Kidney epithelial cell (primary cell): ENCODE data around the gene MRPL40. TPM values are rescaled to one million over a fixed set of nuclear protein-coding genes. Genes with fewer than 3 reads are reported as not detected.

ENCODE experiments used
- DNase-seq: peaks from one replicate; pipeline ENCODE4 v3.0.0-alpha.2; 2010; ENCODE audit warnings: low read depth
- H3K27me3 ChIP-seq: 2 replicates; pipeline ENCODE4 v1.6.0; 2011; ENCODE audit warnings: low read length; ENCODE audit not compliant: control insufficient read depth, insufficient read depth
- H3K36me3 ChIP-seq: 2 replicates; pipeline ENCODE4 v1.5.1; 2011; ENCODE audit warnings: low read length; ENCODE audit not compliant: control insufficient read depth, insufficient read depth
- H3K4me3 ChIP-seq: 2 replicates; pipeline ENCODE4 v1.5.1; 2011; ENCODE audit warnings: low read depth, mild to moderate bottlenecking, control low read depth, low read length
- total RNA-seq: library from RNA; depleted of rRNA; stranded (reverse); fragments of >200 nt; gene quantifications from 2 replicates; pipeline ENCODE4 v1.2.3, GENCODE V29; 2015
- TF ChIP-seq, protein P1 (sequence below): IDR thresholded peaks from 2 replicates; pipeline ENCODE4 v1.5.1; 2011; ENCODE audit warnings: mild to moderate bottlenecking, moderate library complexity, low read length, control low read depth, inconsistent platforms; ENCODE audit not compliant: insufficient read depth, poor library complexity, severe bottlenecking

MRPL40 gene
- 47.2 and 49.5 TPM in 2 replicates for total RNA-seq

DNA sequence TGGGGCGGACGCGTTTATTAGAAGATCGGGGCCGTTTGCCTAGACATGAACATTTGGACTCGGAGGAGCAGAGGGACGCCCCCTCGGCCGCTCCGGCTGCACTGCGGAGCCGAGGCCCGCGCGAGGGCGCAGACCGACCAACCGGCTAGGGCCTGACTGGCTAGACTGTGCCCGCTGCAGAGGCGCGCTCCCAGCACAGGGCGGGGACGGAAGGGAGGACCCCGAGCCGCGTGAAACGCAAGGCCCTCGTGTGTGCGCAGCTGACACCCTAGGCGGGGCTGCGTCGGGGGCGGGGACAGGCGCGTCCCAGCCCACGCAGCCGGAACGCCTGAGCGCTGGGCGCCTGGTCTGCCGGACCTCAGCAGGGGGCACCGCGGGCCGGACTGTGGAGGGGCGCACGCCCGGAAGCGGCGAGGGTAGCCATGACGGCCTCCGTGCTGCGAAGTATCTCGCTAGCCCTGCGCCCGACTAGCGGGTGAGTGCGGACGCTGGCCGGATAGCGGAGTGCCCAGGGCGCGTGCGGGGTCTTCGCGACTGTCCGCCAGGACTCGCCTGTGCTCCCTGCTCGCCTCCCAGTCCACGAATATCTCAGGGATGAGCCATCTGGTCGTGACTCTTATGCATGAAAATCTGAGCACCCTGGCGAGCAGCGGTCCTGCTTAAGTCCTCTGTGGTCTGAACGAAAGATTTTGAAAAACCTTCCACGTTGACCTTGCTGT, at the start of gene MRPL40:
MRPL40 (plus strand) TSS at position 413 of the 719 bp plus-strand sequence; CDS start at position 423, 10 bp downstream.
- TF ChIP-seq, protein P1, sequence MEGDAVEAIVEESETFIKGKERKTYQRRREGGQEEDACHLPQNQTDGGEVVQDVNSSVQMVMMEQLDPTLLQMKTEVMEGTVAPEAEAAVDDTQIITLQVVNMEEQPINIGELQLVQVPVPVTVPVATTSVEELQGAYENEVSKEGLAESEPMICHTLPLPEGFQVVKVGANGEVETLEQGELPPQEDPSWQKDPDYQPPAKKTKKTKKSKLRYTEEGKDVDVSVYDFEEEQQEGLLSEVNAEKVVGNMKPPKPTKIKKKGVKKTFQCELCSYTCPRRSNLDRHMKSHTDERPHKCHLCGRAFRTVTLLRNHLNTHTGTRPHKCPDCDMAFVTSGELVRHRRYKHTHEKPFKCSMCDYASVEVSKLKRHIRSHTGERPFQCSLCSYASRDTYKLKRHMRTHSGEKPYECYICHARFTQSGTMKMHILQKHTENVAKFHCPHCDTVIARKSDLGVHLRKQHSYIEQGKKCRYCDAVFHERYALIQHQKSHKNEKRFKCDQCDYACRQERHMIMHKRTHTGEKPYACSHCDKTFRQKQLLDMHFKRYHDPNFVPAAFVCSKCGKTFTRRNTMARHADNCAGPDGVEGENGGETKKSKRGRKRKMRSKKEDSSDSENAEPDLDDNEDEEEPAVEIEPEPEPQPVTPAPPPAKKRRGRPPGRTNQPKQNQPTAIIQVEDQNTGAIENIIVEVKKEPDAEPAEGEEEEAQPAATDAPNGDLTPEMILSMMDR = no peak
- Histone ChIP-seq H3K36me3 (no peaks in the 10 kb centered on the region), H3K27me3 (no peaks in the 10 kb centered on the region), H3K4me3 (peak within 1 kb of the TSS; percentile 64)
- peak; percentile 56 for DNase-seq

DNA sequence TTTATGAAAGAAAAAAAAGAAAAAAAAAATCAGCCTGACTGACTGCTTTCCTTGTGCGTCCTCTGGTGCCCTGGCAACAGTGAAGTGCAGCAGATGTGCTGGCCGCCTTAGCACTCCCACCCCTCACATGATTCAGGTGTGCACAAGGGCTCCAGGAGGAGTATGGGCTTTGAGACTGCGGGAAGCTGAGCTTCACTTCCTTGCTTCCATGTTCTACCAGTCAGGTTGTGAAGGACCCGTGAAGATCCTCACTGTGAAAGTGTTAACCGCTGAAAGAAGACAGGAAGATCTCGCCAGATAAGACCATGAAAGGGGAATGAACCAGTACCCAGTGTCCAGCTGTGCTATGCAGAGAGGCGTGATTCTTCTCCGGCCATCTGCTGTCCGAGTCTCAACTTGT, 49.1 kb upstream of the MRPL40 start:
- no peak for DNase-seq
- H3K4me3 ChIP-seq = no peak overlapping the region
- H3K36me3 ChIP-seq = peaks cover 3% of the 10 kb centered on the region
- TF ChIP-seq, protein P1 = no peak
- H3K27me3 ChIP-seq = no peaks in the 10 kb centered on the region

DNA sequence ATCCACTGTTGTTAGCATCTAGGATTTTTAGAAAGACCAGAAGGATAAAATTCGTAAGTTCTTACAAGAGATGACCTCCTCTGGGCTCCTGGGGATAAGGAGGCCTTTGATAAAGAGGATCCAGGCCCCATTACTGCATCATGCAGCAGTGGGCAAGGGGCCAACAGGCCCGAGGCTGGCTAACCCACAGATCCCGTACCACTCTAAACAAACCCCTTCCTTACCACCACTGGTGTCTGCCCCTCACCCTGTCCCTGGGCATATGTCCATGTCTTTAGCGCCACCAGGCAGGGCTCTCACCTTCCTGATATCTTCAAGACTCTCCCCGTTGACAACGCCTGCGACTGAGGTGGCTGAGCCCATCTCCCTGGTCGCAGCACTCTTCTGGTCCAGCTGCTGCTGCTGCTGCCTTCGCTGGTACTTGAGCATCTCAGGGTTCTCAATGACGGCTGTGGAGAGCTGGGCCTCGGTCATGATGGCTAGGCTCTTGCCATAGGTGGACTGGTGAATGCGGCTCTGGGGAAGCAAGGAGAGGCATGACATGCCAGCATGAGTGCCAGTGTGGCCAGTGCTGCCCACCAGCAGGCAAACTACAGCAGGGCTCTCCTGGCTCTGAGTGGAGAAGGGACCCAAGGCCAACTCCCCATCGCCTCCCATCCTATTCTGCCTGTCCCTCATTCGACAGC, 47.0 kb upstream of the MRPL40 start:
- Histone ChIP-seq H3K36me3 (peaks cover 3% of the 10 kb centered on the region), H3K4me3 (no peak overlapping the region), H3K27me3 (no peaks in the 10 kb centered on the region)
- TF ChIP-seq, protein P1 = no peak
- DNase-seq = no peak

DNA sequence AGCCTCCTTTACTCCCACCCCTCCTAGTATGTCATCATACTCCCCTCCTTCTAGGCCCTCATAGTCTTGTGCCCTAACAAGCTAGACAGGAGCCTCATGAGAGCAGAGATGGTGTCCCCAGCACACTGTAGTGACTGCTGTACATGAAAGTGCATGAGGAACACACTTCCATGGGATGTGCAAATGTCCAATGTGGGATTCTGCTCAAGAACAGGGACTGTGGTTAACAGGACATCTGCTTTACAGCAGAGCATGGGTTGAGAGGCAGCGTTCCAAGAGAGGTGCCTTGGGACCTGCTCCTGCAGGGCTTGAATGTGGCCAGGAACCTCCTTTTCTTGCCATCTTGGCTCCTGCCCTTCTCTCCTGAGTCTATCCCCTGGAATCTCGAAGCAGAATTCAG, 46.1 kb upstream of the MRPL40 start:
- peaks cover 5% of the 10 kb centered on the region for H3K36me3 ChIP-seq
- DNase-seq = no peak
- TF ChIP-seq, protein P1 = no peak
- no peak overlapping the region for H3K4me3 ChIP-seq
- no peaks in the 10 kb centered on the region for H3K27me3 ChIP-seq

DNA sequence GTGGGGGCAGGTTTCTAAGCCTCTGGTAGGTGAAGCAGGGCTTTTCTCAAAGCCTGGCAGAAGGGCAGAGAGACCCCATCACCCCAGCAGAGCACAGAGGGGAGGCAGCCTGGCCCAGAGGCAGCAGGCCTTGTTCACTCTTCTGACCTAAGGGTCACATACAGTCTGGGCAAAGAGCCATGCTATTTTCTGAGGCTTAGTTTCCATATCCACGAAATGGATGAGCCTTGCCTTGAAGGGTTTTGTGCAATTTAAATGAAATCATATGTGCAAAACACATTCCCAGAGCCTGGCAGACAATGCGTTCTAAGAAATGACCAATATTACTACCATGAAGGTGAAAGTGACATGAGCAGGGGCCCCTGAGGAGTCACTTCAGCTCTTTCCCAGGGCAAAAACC, 45.3 kb upstream of the MRPL40 start:
- no peak for DNase-seq
- TF ChIP-seq, protein P1 = no peak
- Histone ChIP-seq H3K4me3 (no peak overlapping the region), H3K27me3 (no peaks in the 10 kb centered on the region), H3K36me3 (peaks cover 7% of the 10 kb centered on the region)
